Central memory CD8-positive, alpha-beta T cell (primary cell): ENCODE measurements around the gene ATP6V1C2.

Experiments used
- ATAC-seq: fragments of 150-1000 bp; cut with Tn5 transposase; replicated peaks from 2 replicates; pipeline ENCODE4 v1.10.0; 2022; ENCODE audit warnings: mild to moderate bottlenecking, moderate FRiP score, moderate number of reproducible peaks; ENCODE audit not compliant: poor library complexity, severe bottlenecking; ENCODE audit errors: extremely low read depth
- DNase-seq, 2 donors: peaks; one replicate each; pipeline ENCODE4 v3.0.0; 2021; ENCODE audit warnings: low spot score in 2 of 2
- H3K27ac Mint-ChIP-seq: one replicate; pipeline ENCODE4 v1.8.0; 2022; ENCODE audit warnings: low read depth, mild to moderate bottlenecking, moderate library complexity, mixed read lengths
- H3K27me3 Mint-ChIP-seq: one replicate; pipeline ENCODE4 v1.8.0; 2022; ENCODE audit warnings: mixed read lengths
- H3K36me3 Mint-ChIP-seq: one replicate; pipeline ENCODE4 v1.8.0; 2022; ENCODE audit warnings: mild to moderate bottlenecking, moderate library complexity, mixed read lengths; ENCODE audit not compliant: insufficient read depth
- H3K4me1 Mint-ChIP-seq: one replicate; pipeline ENCODE4 v1.8.0; 2022; ENCODE audit warnings: mixed read lengths
- H3K4me3 Mint-ChIP-seq: one replicate; pipeline ENCODE4 v1.8.0; 2022; ENCODE audit warnings: mild to moderate bottlenecking, moderate library complexity, mixed read lengths
- H3K9me3 Mint-ChIP-seq: one replicate; pipeline ENCODE4 v1.8.0; 2022; ENCODE audit warnings: mixed read lengths

The ATP6V1C2 gene

GRCh38 chr2:10786240-10786982 lies 65.0 kb downstream of the ATP6V1C2 start:
- Mint-ChIP-seq H3K9me3 (no peaks in the 10 kb centered on the region), H3K4me3 (no peak overlapping the region), H3K36me3 (peaks cover 67% of the 10 kb centered on the region), H3K4me1 (peaks cover 14% of the 10 kb centered on the region), H3K27ac (no peak overlapping the region), H3K27me3 (no peaks in the 10 kb centered on the region)
- DNase-seq = no peak
- no peak for ATAC-seq

DNA sequence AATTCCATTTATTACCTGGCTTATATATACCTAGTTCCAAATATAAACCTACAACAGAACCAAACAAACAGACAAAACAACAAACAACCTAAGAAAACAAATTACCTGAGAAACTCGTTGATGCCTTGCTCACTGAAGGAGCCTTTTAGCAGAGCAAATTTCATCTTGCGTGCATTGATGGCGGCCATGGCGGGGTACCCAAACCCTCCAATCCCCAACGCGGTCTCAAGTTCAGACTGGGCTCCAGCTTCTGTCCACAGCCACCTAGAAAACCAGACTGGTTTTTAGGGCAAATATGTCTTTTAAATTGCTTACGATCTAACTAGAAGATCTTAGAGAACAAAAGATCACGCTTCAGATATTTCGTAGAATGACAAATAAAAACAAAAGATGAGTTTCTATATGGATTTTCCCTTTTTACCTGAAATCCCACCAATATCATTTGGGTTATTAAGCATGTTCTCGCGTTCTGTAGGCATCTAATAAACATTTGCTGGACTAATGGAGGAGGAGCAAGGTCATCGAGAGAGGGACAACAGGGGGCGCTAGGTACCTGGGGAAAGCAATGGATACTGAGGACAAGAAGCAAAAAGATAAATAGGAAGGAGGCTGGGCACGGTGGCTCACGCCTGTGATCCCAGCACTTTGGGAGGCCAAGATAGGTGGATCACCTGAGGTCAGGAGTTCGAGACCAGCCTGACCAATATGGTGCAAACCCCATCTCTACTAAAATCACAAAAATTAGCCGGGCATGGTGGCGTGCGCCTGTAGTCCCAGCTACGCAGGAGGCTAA lies 65.9 kb downstream of the ATP6V1C2 start:
- no peaks in the 10 kb centered on the region for H3K9me3 Mint-ChIP-seq
- H3K27me3 Mint-ChIP-seq = no peaks in the 10 kb centered on the region
- no peak for DNase-seq
- peaks cover 24% of the 10 kb centered on the region for H3K4me1 Mint-ChIP-seq
- peak overlapping the region; percentile 13 for H3K27ac Mint-ChIP-seq
- no peak overlapping the region for H3K4me3 Mint-ChIP-seq
- peaks cover 67% of the 10 kb centered on the region for H3K36me3 Mint-ChIP-seq
- no peak for ATAC-seq

DNA sequence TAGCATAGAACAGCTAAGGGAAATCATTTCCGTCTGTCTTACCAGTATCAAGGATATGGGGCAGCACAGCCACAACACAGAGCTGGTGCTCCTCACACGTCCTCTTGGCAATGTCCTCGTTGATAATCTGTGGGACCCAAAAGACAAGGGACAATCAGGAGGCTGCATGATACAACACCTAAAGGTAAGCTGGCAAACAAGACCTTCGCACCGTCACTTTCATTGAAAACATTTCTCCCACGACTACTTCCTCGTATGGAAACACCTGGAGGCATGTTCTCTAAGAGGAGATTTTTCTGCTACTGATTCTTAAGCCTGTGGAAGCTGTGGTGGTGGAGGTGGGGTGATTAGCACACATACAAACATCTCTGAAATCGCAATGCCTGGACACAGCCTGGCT lies 67.4 kb downstream of the ATP6V1C2 start:
- Mint-ChIP-seq H3K36me3 (peaks cover 59% of the 10 kb centered on the region), H3K4me3 (no peak overlapping the region), H3K27ac (no peak overlapping the region), H3K4me1 (peaks cover 32% of the 10 kb centered on the region), H3K9me3 (no peaks in the 10 kb centered on the region), H3K27me3 (no peaks in the 10 kb centered on the region)
- DNase-seq (no peak), ATAC-seq (no peak)

DNA sequence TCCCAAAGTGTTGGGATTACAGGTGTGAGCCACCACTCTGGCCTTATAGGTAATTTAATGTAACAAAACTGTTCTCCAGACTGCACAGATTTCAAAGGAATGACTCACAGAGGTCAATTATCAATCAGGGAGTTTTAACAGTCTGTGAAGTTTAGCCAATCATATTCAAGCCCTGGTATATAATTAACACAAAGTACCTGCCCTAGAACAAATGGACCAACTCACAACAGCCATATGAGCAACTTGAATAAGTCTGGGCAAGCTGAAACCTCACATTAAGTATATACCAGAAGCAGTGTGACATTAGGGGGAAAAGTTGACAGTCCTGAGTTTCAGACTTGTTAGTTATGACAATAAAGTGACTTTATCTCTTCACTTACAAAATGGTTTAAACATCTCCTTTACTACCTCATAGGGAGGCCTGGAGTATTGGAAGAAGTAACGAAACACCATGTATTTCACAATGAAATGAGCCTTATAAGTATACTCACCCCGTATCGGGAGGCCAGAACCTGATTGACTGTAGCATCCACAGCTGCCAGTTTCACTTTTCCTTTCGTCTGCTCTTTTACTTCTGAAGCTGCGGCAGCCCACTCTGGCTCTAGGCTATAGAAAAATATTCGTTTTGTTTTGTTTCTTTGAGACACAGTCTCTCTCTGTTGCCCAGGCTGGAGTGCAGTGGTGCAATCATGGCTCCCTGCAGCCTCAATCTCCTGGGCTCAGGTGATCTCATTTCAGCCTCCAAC lies 69.0 kb downstream of the ATP6V1C2 start:
- peaks cover 55% of the 10 kb centered on the region for H3K36me3 Mint-ChIP-seq
- peak overlapping the region; percentile 92 for H3K27ac Mint-ChIP-seq
- peak; percentile 89 for ATAC-seq
- H3K4me1 Mint-ChIP-seq = peaks cover 32% of the 10 kb centered on the region
- DNase-seq = peak in 1 of 2 donors; percentile 26
- no peaks in the 10 kb centered on the region for H3K9me3 Mint-ChIP-seq
- peak overlapping the region; percentile 79 for H3K4me3 Mint-ChIP-seq
- H3K27me3 Mint-ChIP-seq = no peaks in the 10 kb centered on the region

DNA sequence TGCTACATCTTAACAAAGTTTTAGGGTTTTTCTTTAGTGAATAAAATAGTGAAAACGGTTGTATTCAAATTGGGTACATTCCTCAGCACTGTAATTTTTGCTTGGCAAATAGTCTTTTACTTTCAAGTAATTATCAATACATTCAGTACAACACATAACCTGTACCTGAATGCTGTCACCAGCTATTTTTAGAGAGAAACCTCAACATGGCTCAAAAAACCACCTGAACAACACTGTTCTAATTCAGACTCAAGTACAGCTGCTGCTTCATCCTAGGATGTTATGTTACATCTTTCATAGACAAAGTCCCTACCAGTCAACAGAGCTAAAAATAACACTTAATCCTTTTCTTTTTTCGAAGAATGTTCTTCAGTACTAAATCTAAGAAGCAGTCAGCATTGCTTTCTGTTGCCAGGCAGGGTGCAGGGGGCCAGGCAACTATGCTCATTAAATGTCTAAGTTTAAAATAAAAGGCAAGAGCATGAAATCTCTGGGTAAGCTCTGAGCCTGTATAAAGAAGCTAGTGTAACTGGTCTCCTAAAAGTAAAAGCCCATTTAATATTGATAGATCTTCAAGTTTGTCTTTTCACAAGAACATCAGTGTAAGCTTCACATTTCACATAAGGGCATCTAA lies 70.7 kb downstream of the ATP6V1C2 start:
- peaks cover 54% of the 10 kb centered on the region for H3K36me3 Mint-ChIP-seq

GRCh38 chr2:10792660-10793400 lies 71.4 kb downstream of the ATP6V1C2 start:
- no peaks in the 10 kb centered on the region for H3K27me3 Mint-ChIP-seq
- DNase-seq = no peak
- ATAC-seq = no peak
- no peak overlapping the region for H3K4me3 Mint-ChIP-seq
- H3K4me1 Mint-ChIP-seq = peaks cover 36% of the 10 kb centered on the region
- H3K9me3 Mint-ChIP-seq = no peaks in the 10 kb centered on the region
- H3K27ac Mint-ChIP-seq = peak overlapping the region; percentile 92
- peaks cover 51% of the 10 kb centered on the region for H3K36me3 Mint-ChIP-seq

More for the DNA sequence above, 70.7 kb downstream of the ATP6V1C2 start:
- no peak overlapping the region for H3K4me3 Mint-ChIP-seq
- peak overlapping the region; percentile 92 for H3K27ac Mint-ChIP-seq
- no peak for ATAC-seq
- no peaks in the 10 kb centered on the region for H3K27me3 Mint-ChIP-seq
- DNase-seq = no peak
- H3K9me3 Mint-ChIP-seq = no peaks in the 10 kb centered on the region
- H3K4me1 Mint-ChIP-seq = peaks cover 36% of the 10 kb centered on the region

GRCh38 chr2:10793816-10794215 lies 72.4 kb downstream of the ATP6V1C2 start:
- no peak for ATAC-seq
- Mint-ChIP-seq H3K27ac (no peak overlapping the region), H3K4me1 (peaks cover 39% of the 10 kb centered on the region)

GRCh38 chr2:10794876-10795275 lies 73.4 kb downstream of the ATP6V1C2 start:
- Mint-ChIP-seq H3K9me3 (no peaks in the 10 kb centered on the region), H3K27me3 (no peaks in the 10 kb centered on the region), H3K4me1 (peaks cover 47% of the 10 kb centered on the region), H3K4me3 (no peak overlapping the region), H3K27ac (no peak overlapping the region), H3K36me3 (peaks cover 44% of the 10 kb centered on the region)
- no peak for DNase-seq
- ATAC-seq = no peak

More at GRCh38 chr2:10793816-10794215, 72.4 kb downstream of the ATP6V1C2 start:
- Mint-ChIP-seq H3K27me3 (no peaks in the 10 kb centered on the region), H3K9me3 (no peaks in the 10 kb centered on the region), H3K36me3 (peaks cover 44% of the 10 kb centered on the region), H3K4me3 (no peak overlapping the region)
- DNase-seq = no peak

DNA sequence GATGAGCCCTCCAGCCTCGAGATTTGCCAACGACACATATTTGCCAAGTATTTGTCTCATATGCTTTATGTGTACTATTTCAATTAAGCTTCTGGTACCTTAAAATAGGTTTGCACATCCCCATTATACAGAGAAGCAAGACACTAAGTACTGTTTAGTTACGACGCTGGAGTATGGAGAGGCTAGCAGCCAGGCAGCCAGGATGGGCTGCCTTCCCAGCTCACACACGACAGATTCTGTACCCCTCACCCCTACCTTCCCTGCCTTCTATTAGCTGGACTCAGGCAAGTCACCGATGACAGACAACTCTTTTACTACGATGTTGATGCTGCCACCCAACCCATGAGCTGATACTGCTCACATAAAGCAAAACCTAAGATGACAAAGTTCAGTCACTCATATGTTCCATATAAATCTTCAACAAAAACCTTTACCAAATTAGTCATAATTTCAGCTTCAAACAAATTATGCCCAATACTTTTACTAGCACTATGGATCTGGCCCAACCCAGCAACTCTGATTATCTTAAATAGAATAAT lies 74.1 kb downstream of the ATP6V1C2 start:
- peaks cover 41% of the 10 kb centered on the region for H3K4me1 Mint-ChIP-seq
- ATAC-seq (no peak), DNase-seq (no peak)
- no peaks in the 10 kb centered on the region for H3K27me3 Mint-ChIP-seq
- no peaks in the 10 kb centered on the region for H3K9me3 Mint-ChIP-seq
- peaks cover 44% of the 10 kb centered on the region for H3K36me3 Mint-ChIP-seq
- no peak overlapping the region for H3K27ac Mint-ChIP-seq
- H3K4me3 Mint-ChIP-seq = no peak overlapping the region

- DNase-seq (no peak), ATAC-seq (no peak)
- H3K27me3 Mint-ChIP-seq = no peaks in the 10 kb centered on the region
- peak overlapping the region; percentile 56 for H3K27ac Mint-ChIP-seq
- peaks cover 30% of the 10 kb centered on the region for H3K4me1 Mint-ChIP-seq
- H3K9me3 Mint-ChIP-seq = no peaks in the 10 kb centered on the region
- H3K4me3 Mint-ChIP-seq = no peak overlapping the region
- peaks cover 46% of the 10 kb centered on the region for H3K36me3 Mint-ChIP-seq
These were observed 75.3 kb downstream of the ATP6V1C2 start for GRCh38 chr2:10796703-10797102.

- Mint-ChIP-seq H3K27ac (peak overlapping the region; percentile 47), H3K27me3 (no peaks in the 10 kb centered on the region), H3K36me3 (peaks cover 47% of the 10 kb centered on the region), H3K4me1 (peaks cover 21% of the 10 kb centered on the region), H3K4me3 (no peak overlapping the region), H3K9me3 (no peaks in the 10 kb centered on the region)
- no peak for DNase-seq
- no peak for ATAC-seq
These were observed 77.4 kb downstream of the ATP6V1C2 start for GRCh38 chr2:10798783-10799182.
